ENCODE measurements around the gene OS9. TPM values are rescaled to one million over a fixed set of nuclear protein-coding genes. Genes with fewer than 3 reads are reported as not detected.

Gene OS9
- total and polyA plus RNA-seq, 4 donors = 140 to 261 (median 190) TPM

DNA sequence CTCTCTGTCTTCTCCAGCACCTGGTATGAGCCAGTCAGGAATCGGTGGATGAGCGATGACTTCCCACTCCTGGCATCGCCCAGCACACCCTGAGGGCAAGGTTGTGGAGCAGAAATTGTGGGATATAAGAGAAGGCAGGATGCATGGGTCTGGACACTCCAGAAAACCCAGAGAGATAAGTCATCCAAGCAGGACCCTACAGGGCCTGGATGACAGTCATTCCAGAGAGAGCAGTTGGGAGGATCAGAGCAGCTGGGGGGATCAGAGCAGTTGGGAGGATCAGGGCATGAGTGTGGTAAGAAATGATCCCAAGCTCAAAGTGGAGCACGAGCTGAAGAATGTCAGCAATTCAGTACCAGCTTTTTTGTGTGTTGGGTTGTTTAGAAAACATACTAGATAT is 40.7 kb downstream of the OS9 start:
- 88% methylated on average over 2 of the region's 4 CpGs for WGBS (ENCODE audit: insufficient coverage)
- peaks cover 65% of the 10 kb centered on the region for H3K27me3 ChIP-seq (ENCODE audit: control insufficient read depth, insufficient read depth, low read length)
- H3K27ac ChIP-seq (ENCODE audit: low read depth, low read length) = no peak overlapping the region
- peaks cover 46% of the 10 kb centered on the region for H3K36me3 ChIP-seq (ENCODE audit: control insufficient read depth, insufficient read depth, low read length)
- H3K4me1 ChIP-seq (ENCODE audit: control insufficient read depth, insufficient read depth, low read length) = peaks cover 37% of the 10 kb centered on the region
- no peaks in the 10 kb centered on the region for H3K9me3 ChIP-seq (ENCODE audit: control insufficient read depth, insufficient read depth, low read length)
- DNase-seq (ENCODE audit: low read depth in 4 of 6, low spot score in 6 of 6) = no peak
- no peak overlapping the region for H3K4me3 ChIP-seq (ENCODE audit: low read depth, low read length)

DNA sequence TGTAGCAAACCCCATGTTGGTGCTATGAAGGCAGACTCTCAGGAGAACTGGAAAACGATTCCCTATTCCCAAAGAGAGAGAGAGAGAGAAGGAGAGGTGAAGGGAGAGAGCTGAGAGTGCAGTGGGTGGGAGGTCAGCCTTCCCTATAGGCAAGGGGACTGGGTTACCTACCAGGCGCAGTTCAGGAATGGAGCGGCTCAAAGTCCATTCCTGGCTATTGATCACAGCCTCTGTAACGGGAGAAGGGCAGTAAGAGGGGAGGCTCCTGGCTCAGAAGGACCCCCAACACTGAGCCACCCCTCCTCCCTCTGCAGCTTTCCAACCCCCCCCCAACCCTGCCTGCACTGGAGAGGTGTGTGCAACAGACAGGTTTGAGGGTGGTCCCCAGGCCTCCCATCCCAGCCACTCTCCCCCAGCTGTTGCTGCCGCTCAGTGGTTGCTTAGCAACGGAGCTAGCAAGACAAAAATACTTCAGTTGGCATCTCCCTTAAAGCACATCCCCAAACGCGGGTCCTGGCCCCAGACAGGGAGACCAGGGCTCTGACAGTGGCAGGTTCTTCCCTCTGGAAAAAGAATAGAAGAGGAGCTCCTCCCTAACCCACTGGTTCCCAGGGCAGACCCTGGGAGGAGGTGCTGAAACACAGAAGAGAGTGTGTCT is 41.4 kb downstream of the OS9 start:
- Histone ChIP-seq H3K9me3 (ENCODE audit: control insufficient read depth, insufficient read depth, low read length) (no peaks in the 10 kb centered on the region), H3K36me3 (ENCODE audit: control insufficient read depth, insufficient read depth, low read length) (peaks cover 43% of the 10 kb centered on the region), H3K27me3 (ENCODE audit: control insufficient read depth, insufficient read depth, low read length) (peaks cover 72% of the 10 kb centered on the region), H3K4me3 (ENCODE audit: low read depth, low read length) (peak overlapping the region; percentile 11), H3K27ac (ENCODE audit: low read depth, low read length) (no peak overlapping the region), H3K4me1 (ENCODE audit: control insufficient read depth, insufficient read depth, low read length) (peaks cover 44% of the 10 kb centered on the region)
- WGBS (ENCODE audit: insufficient coverage) = no CpG with 5 or more reads among the region's 8 CpGs
- peak in 2 of 6 donors; percentile 66 to 82 for DNase-seq (ENCODE audit: low read depth in 4 of 6, low spot score in 6 of 6)

DNA sequence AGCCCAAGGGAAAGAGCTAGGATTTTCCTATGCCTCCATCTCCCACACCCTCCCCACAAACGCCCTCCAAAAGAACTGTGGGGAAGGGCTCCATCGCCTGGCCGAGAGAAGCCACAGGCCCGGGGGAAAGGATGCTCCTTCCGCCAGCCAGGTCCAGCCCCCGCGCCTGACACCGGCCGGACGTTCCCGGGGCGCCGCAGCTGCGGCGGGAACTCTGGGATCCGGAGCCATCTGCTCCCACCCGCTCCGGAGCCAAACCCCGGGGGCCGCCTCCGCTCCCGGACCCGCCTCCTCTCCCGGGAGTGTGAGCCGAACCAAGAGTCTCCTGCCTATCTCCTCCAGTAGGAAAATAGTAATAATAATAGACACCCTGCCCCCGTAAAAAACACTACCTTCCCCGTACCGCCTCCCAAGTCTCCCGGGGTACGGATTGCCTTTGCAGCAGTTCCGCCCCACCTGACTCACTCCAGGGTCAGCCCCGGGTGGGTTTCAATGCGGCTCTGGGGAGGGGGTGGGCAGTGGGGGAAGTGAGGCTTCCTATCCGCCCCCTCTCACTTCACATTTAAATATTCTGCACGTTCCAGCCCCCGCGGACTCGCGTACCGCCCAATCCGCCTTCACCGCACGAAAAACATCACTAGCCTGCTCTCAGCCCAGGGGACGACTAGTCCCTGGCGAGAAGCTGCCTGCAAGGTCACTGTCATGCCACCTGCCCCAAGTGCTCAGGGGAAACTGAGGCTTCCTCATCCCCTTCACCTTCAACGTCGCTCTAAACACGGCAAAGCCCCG is 42.2 kb downstream of the OS9 start:
- peak overlapping the region; percentile 11 for H3K4me3 ChIP-seq (ENCODE audit: low read depth, low read length)
- WGBS (ENCODE audit: insufficient coverage) = 4% methylated on average over 33 of the region's 49 CpGs
- peaks cover 47% of the 10 kb centered on the region for H3K4me1 ChIP-seq (ENCODE audit: control insufficient read depth, insufficient read depth, low read length)
- H3K27me3 ChIP-seq (ENCODE audit: control insufficient read depth, insufficient read depth, low read length) = peaks cover 80% of the 10 kb centered on the region
- peak in 2 of 6 donors; percentile 67 to 68 for DNase-seq (ENCODE audit: low read depth in 4 of 6, low spot score in 6 of 6)
- no peaks in the 10 kb centered on the region for H3K9me3 ChIP-seq (ENCODE audit: control insufficient read depth, insufficient read depth, low read length)
- no peak overlapping the region for H3K27ac ChIP-seq (ENCODE audit: low read depth, low read length)
- H3K36me3 ChIP-seq (ENCODE audit: control insufficient read depth, insufficient read depth, low read length) = peaks cover 35% of the 10 kb centered on the region

DNA sequence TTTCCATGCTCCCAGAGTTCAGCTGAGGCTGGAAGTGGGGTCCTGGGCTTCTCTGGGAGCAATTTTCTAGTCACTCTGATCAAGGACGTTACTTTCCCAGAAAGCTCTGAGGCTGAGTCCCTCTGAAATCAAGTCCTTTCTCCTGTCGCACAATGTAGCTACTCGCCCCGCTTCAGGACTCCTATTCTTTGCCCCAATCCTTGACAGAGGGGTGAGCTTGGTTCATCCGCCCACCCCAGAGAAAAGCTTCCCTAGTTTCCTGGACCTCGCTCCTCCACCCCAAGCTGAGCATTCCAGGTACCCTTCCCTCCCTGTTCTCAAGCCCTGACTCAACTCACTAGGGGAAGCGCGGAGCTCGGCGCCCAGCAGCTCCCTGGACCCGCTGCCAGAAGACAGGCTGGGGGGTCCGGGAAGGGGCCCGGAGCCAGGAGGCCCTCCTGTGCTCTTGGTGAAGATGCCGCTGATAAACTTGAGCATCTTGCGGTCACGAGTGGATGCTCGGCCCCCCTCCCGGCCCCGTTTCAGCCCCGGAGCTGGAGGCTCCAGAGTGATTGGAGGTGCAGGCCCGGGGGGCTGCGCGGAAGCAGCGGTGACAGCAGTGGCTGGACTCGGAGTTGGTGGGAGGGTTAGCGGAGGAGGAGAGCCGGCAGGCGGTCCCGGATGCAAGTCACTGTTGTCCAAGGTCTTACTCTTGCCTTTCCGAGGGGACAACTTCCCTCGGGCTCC is 43.0 kb downstream of the OS9 start:
- peak overlapping the region; percentile 13 for H3K4me3 ChIP-seq (ENCODE audit: low read depth, low read length)
- peaks cover 28% of the 10 kb centered on the region for H3K36me3 ChIP-seq (ENCODE audit: control insufficient read depth, insufficient read depth, low read length)
- no peaks in the 10 kb centered on the region for H3K9me3 ChIP-seq (ENCODE audit: control insufficient read depth, insufficient read depth, low read length)
- DNase-seq (ENCODE audit: low read depth in 4 of 6, low spot score in 6 of 6) = peak in 1 of 6 donors; percentile 21
- no peak overlapping the region for H3K27ac ChIP-seq (ENCODE audit: low read depth, low read length)
- H3K27me3 ChIP-seq (ENCODE audit: control insufficient read depth, insufficient read depth, low read length) = peaks cover 83% of the 10 kb centered on the region
- peaks cover 47% of the 10 kb centered on the region for H3K4me1 ChIP-seq (ENCODE audit: control insufficient read depth, insufficient read depth, low read length)
- WGBS (ENCODE audit: insufficient coverage) = 6% methylated on average over 31 of the region's 31 CpGs

DNA sequence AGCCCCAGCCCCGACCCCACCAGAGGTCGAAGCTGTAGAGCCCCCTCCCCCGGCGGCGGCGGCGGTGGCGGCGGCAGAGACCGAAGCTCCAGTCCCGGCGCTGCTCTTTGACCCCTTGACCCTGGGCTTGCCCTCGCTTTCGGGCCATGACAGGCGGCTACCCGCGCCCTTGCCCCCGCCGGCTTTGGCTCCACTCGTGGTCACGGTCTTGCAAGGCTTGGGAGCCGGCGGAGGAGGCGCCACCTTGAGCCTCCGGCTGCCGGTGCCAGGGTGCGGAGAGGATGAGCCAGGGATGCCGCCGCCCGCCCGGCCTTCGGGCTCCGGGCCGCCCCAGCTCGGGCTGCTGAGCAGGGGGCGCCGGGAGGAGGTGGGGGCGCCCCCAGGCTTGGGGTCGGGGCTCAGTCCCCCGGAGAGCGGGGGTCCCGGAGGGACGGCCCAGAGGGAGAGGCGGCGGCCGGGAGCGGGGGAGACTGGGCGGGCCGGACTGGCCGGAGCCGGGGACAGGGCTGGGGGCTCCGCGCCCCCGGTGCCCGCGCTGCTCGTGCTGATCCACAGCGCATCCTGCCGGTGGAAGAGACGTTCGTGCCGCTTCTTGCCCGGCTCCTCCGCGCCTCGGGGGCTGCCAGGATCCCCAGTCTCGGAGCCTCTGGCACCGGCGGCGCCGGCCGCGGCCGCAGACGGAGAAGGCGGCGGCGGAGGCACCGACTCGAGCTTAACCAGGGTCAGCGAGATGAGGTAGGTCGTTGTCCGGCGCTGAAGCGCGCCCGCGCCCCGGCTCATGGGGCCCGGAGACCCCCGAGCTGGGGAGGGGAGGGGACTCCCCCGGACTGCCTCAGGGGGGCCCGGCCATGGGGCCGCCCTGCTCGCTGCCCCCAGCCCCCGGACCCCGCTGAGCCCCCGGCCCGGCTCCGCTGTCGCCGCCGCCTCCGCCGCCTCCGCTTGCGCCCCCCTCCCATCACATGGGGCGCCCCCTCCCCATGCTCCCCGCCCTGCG is 43.8 kb downstream of the OS9 start:
- Histone ChIP-seq H3K4me3 (ENCODE audit: low read depth, low read length) (peak overlapping the region; percentile 48), H3K36me3 (ENCODE audit: control insufficient read depth, insufficient read depth, low read length) (peaks cover 22% of the 10 kb centered on the region), H3K9me3 (ENCODE audit: control insufficient read depth, insufficient read depth, low read length) (no peaks in the 10 kb centered on the region), H3K4me1 (ENCODE audit: control insufficient read depth, insufficient read depth, low read length) (peaks cover 47% of the 10 kb centered on the region), H3K27ac (ENCODE audit: low read depth, low read length) (no peak overlapping the region), H3K27me3 (ENCODE audit: control insufficient read depth, insufficient read depth, low read length) (peaks cover 82% of the 10 kb centered on the region)
- DNase-seq (ENCODE audit: low read depth in 4 of 6, low spot score in 6 of 6) = peak in 2 of 6 donors; percentile 76 to 80
- 2% methylated on average over 95 of the region's 110 CpGs for WGBS (ENCODE audit: insufficient coverage)

DNA sequence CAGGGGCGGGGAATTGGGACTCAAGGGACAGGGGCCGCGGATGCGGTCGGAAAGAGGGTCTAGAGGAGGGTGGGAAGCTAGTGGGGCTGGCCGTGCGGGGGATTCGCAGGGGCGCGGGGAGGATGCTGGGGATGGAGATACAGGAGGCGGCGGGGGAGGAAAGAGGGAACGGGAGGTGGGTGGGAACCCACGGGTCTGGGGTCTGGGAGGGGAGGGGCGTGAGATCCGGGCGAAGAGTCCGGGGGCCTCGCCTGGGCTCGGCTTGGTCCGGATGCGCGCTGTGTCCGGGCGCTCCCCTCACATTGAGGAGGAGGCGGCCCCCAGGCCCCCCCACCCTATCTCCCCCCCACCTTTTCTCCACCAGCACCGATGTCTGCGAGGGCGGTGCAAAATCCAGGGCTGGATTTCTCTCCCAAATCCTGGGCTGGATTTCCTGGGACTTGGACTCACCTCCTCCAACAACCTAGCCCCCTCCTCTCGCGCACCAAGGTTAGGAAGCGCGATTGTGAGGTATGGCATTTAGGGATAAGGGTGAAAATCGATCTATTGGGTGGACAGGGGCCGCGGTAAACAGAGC is 44.8 kb downstream of the OS9 start, which contains the start of gene AGAP2:
AGAP2 (minus strand) TSS at position 82 of the 577 bp plus-strand sequence. CDS start 496 bp downstream, outside the sequence.
- H3K4me3 ChIP-seq (ENCODE audit: low read depth, low read length) = peak within 1 kb of the TSS; percentile 48
- H3K27ac ChIP-seq (ENCODE audit: low read depth, low read length) = no peak within 1 kb of the TSS
- peaks cover 47% of the 10 kb centered on the region for H3K4me1 ChIP-seq (ENCODE audit: control insufficient read depth, insufficient read depth, low read length)
- peaks cover 13% of the 10 kb centered on the region for H3K36me3 ChIP-seq (ENCODE audit: control insufficient read depth, insufficient read depth, low read length)
- peak in 4 of 6 donors; percentile 77 to 96 (median 88) for DNase-seq (ENCODE audit: low read depth in 4 of 6, low spot score in 6 of 6)
- 0% methylated on average over 16 of the region's 36 CpGs for WGBS (ENCODE audit: insufficient coverage)
- H3K9me3 ChIP-seq (ENCODE audit: control insufficient read depth, insufficient read depth, low read length) = no peaks in the 10 kb centered on the region
- H3K27me3 ChIP-seq (ENCODE audit: control insufficient read depth, insufficient read depth, low read length) = peaks cover 73% of the 10 kb centered on the region

DNA sequence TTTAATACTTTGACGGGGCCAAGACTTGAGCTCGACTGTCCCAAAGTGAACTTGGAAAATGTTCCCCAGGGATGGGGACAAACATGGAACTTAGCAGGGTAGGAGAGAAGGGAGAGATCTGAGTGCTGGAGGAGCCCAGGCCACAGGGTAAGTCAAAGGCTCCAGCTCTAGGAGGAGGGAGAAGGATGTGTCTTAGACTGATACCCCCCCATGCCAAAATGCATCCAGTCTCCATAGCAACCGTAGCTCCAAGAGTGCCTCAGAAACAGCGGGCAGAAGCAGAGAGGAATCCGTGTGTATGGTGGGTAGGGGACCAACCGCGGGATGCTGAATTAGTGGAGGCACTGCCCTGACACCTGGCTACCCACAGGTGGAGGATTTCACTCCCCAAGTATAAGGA is 45.5 kb downstream of the OS9 start:
- Histone ChIP-seq H3K27ac (ENCODE audit: low read depth, low read length) (no peak overlapping the region), H3K36me3 (ENCODE audit: control insufficient read depth, insufficient read depth, low read length) (peaks cover 7% of the 10 kb centered on the region), H3K4me3 (ENCODE audit: low read depth, low read length) (peak overlapping the region; percentile 48), H3K9me3 (ENCODE audit: control insufficient read depth, insufficient read depth, low read length) (no peaks in the 10 kb centered on the region), H3K27me3 (ENCODE audit: control insufficient read depth, insufficient read depth, low read length) (peaks cover 67% of the 10 kb centered on the region), H3K4me1 (ENCODE audit: control insufficient read depth, insufficient read depth, low read length) (peaks cover 51% of the 10 kb centered on the region)
- 6% methylated on average over 3 of the region's 7 CpGs for WGBS (ENCODE audit: insufficient coverage)
- DNase-seq (ENCODE audit: low read depth in 4 of 6, low spot score in 6 of 6) = peak in 1 of 6 donors; percentile 42

DNA sequence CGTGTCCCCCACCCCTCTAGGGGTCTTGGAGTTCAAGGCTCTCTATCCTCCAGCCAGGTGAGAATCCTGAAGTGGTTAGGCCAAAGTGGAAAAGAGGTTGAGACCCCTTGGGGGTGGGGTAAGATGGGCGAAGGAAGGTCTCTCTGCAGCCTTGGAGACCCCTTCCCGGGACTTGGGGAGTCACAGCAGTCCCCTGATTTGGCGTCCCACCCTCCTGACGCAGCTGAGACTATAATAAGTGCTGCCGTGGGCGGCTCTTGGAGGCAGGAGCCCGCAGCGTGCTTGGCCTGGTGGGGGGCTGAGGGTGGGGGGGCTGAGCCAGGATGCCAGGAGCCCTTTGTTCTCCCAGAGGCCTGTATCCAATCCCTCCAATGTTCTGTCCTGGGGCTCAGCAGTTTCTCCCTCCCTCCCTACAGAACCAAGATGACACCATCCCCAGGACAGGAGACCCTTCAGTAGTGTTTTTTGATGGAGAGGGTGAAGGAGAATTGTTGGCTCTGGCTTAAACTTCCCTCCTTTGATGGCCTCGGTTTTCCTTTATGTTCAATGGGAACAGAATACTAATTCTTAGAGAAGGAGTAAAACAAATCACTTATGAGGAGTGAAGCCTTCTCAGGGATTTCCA is 46.1 kb downstream of the OS9 start:
- Histone ChIP-seq H3K9me3 (ENCODE audit: control insufficient read depth, insufficient read depth, low read length) (no peaks in the 10 kb centered on the region), H3K27me3 (ENCODE audit: control insufficient read depth, insufficient read depth, low read length) (peaks cover 61% of the 10 kb centered on the region), H3K36me3 (ENCODE audit: control insufficient read depth, insufficient read depth, low read length) (peaks cover 5% of the 10 kb centered on the region), H3K4me3 (ENCODE audit: low read depth, low read length) (no peak overlapping the region), H3K4me1 (ENCODE audit: control insufficient read depth, insufficient read depth, low read length) (peaks cover 54% of the 10 kb centered on the region), H3K27ac (ENCODE audit: low read depth, low read length) (no peak overlapping the region)
- no peak for DNase-seq (ENCODE audit: low read depth in 4 of 6, low spot score in 6 of 6)
- 28% methylated on average over 2 of the region's 10 CpGs for WGBS (ENCODE audit: insufficient coverage)

All from spinal cord (tissue), 10 donors.